Activated T-cell treated with anti-CD3 and anti-CD28 coated beads, Interleukin-2, amount 50 U/mL, for 4 hours (primary cell): Measurements from ENCODE around the gene NKAIN1. TPM values are rescaled to one million over a fixed set of nuclear protein-coding genes. Genes with fewer than 3 reads are reported as not detected.

Experiments used
- ATAC-seq, 2 donors: fragments of 200-7000 bp; cut with Tn5 transposase; one replicate each; pipeline ENCODE4 v1.10.0; 2021
- DNase-seq: peaks from one replicate; pipeline ENCODE4 v3.0.0-alpha.2; 2020
- H3K27me3 Mint-ChIP-seq: one replicate; pipeline ENCODE4 v1.8.0; 2021; ENCODE audit warnings: low read depth, mixed read lengths
- H3K36me3 Mint-ChIP-seq: one replicate; pipeline ENCODE4 v1.8.0; 2022; ENCODE audit warnings: mixed read lengths; ENCODE audit not compliant: insufficient read depth
- H3K4me1 Mint-ChIP-seq: one replicate; pipeline ENCODE4 v1.8.0; 2021; ENCODE audit warnings: low read depth, mixed read lengths
- H3K4me3 Mint-ChIP-seq: one replicate; pipeline ENCODE4 v1.8.0; 2021; ENCODE audit warnings: mild to moderate bottlenecking, moderate library complexity, mixed read lengths
- H3K9me3 Mint-ChIP-seq: one replicate; pipeline ENCODE4 v1.8.0; 2021; ENCODE audit warnings: mixed read lengths
- total RNA-seq, 3 donors: library from RNA; stranded (reverse); gene quantifications; one replicate each; pipeline ENCODE4 v1.2.1, GENCODE V29; 2021

Gene NKAIN1
- total RNA-seq, 3 donors from 2014 or later: 0.15 TPM; not detected in 2

- DNase-seq (no peak), ATAC-seq (no peak)
- Mint-ChIP-seq H3K9me3 (no peaks in the 10 kb centered on the region), H3K4me1 (peaks cover 4% of the 10 kb centered on the region), H3K27me3 (peaks cover 7% of the 10 kb centered on the region), H3K4me3 (no peak overlapping the region), H3K36me3 (no peaks in the 10 kb centered on the region)
Observed at GRCh38 chr1:31164291-31164690, 75.4 kb downstream of the NKAIN1 start.

DNA sequence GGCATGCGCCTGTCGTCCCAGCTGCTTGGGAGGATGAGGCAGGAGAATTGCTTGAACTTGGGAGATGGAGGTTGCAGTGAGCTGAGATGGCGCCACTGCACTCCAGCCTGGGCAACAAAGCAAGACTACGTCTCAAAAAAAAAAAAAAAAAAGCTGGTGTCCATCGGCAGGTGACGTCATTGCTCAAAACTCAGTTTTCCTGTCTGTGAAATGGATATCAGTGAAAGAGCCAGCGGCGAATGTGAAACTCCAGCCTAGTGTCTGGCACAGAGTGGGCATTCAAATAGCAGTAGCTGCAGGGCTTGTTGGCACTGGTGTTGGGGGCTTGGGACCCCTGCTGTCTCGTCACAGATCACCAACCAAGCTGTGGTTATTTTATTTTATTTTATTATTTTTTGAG is 75.8 kb downstream of the NKAIN1 start:
- no peaks in the 10 kb centered on the region for H3K36me3 Mint-ChIP-seq
- H3K9me3 Mint-ChIP-seq: no peaks in the 10 kb centered on the region
- peaks cover 4% of the 10 kb centered on the region for H3K4me1 Mint-ChIP-seq
- no peak for DNase-seq
- no peak overlapping the region for H3K4me3 Mint-ChIP-seq
- H3K27me3 Mint-ChIP-seq: peaks cover 7% of the 10 kb centered on the region
- no peak for ATAC-seq

GRCh38 chr1:31161571-31161970 is 78.1 kb downstream of the NKAIN1 start:
- Mint-ChIP-seq H3K4me3 (no peak overlapping the region), H3K36me3 (no peaks in the 10 kb centered on the region), H3K4me1 (peaks cover 4% of the 10 kb centered on the region), H3K27me3 (peaks cover 5% of the 10 kb centered on the region), H3K9me3 (no peaks in the 10 kb centered on the region)
- DNase-seq (no peak), ATAC-seq (no peak)

- ATAC-seq (no peak), DNase-seq (no peak)
- H3K36me3 Mint-ChIP-seq: no peaks in the 10 kb centered on the region
- peaks cover 5% of the 10 kb centered on the region for H3K27me3 Mint-ChIP-seq
- peaks cover 9% of the 10 kb centered on the region for H3K4me1 Mint-ChIP-seq
- H3K9me3 Mint-ChIP-seq: no peaks in the 10 kb centered on the region
- H3K4me3 Mint-ChIP-seq: no peak overlapping the region
Observed at GRCh38 chr1:31159869-31160611, 79.6 kb downstream of the NKAIN1 start.

- no peaks in the 10 kb centered on the region for H3K36me3 Mint-ChIP-seq
- H3K9me3 Mint-ChIP-seq: no peaks in the 10 kb centered on the region
- DNase-seq (no peak), ATAC-seq (no peak)
- H3K4me1 Mint-ChIP-seq: peaks cover 10% of the 10 kb centered on the region
- H3K4me3 Mint-ChIP-seq: no peak overlapping the region
- peaks cover 5% of the 10 kb centered on the region for H3K27me3 Mint-ChIP-seq
Observed at GRCh38 chr1:31159323-31159722, 80.4 kb downstream of the NKAIN1 start.

DNA sequence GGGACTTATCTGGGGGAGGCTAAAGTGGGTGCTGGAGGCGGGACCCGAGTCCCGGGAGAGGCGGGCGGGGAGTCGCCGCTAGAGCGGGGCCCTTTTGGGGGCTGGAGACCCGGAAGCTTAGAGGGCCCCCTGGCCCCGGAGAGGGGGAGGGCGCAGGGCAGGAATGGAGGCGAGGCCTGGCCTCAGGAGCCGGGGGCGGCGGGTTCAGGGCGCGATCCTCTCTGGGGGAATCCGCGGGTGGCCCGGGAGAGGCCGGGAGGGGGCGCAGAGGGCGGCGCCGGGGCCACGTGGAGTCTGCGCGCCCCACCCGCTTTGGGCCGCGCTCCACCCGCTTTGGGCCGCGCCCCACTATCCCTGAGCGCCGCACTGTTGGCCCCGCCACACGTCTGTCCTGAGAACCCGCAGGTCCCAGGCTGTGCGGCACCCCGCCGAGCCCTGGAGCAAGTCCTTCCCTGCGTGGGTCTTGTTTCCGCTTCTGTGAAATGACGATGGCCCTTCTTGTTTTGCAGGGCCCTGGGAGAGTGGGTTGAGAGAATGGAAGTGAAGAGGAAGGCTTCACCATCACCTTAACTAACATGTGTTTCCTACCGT is 84.4 kb downstream of the NKAIN1 start:
- DNase-seq (peak; percentile 47), ATAC-seq (peak; percentile 86 to 92)
- H3K4me3 Mint-ChIP-seq: peak overlapping the region; percentile 90
- H3K27me3 Mint-ChIP-seq: no peaks in the 10 kb centered on the region
- no peaks in the 10 kb centered on the region for H3K9me3 Mint-ChIP-seq
- peaks cover 9% of the 10 kb centered on the region for H3K4me1 Mint-ChIP-seq
- no peaks in the 10 kb centered on the region for H3K36me3 Mint-ChIP-seq

- Mint-ChIP-seq H3K9me3 (no peaks in the 10 kb centered on the region), H3K36me3 (no peaks in the 10 kb centered on the region), H3K27me3 (no peaks in the 10 kb centered on the region), H3K4me3 (peak overlapping the region; percentile 90), H3K4me1 (peaks cover 9% of the 10 kb centered on the region)
- ATAC-seq: peak; percentile 84 to 85
- DNase-seq: peak; percentile 64
Observed at GRCh38 chr1:31154632-31155215, 85.0 kb downstream of the NKAIN1 start.

DNA sequence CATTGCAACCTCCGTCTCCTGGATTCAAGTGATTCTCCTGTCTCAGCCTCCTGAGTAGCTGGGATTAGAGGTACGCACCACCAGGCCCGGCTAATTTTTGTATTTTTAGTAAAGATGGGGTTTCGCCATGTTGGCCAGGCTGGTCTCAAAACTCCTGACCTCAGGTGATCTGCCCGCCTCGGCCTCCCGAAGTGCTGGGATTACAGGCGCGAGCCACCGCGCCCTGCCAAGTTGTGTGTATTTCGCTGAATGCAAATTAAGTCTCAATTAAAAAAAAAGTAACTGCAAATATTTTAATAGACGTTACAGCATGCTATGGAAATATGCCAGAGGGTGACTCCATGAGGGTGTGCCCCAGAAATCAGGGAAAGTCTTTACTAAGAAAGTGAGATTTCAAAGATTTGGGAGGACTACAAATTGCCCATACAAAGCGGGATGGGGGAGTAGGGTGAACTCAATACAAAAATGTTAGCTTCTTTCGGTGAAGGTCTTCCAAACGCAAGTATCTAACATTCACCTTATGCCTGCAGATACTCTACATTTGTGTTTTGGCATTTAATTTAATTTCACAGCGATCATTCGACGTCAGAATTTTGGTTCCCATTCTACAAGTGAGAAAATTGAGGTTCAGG is 85.6 kb downstream of the NKAIN1 start:
- no peaks in the 10 kb centered on the region for H3K36me3 Mint-ChIP-seq
- H3K27me3 Mint-ChIP-seq: no peaks in the 10 kb centered on the region
- peaks cover 9% of the 10 kb centered on the region for H3K4me1 Mint-ChIP-seq
- no peaks in the 10 kb centered on the region for H3K9me3 Mint-ChIP-seq
- ATAC-seq: no peak
- no peak for DNase-seq
- H3K4me3 Mint-ChIP-seq: peak overlapping the region; percentile 72

- H3K36me3 Mint-ChIP-seq: no peaks in the 10 kb centered on the region
- ATAC-seq (no peak), DNase-seq (no peak)
- H3K4me3 Mint-ChIP-seq: peak overlapping the region; percentile 42
- no peaks in the 10 kb centered on the region for H3K9me3 Mint-ChIP-seq
- no peaks in the 10 kb centered on the region for H3K27me3 Mint-ChIP-seq
- H3K4me1 Mint-ChIP-seq: peaks cover 9% of the 10 kb centered on the region
Observed at GRCh38 chr1:31153423-31153822, 86.3 kb downstream of the NKAIN1 start.

DNA sequence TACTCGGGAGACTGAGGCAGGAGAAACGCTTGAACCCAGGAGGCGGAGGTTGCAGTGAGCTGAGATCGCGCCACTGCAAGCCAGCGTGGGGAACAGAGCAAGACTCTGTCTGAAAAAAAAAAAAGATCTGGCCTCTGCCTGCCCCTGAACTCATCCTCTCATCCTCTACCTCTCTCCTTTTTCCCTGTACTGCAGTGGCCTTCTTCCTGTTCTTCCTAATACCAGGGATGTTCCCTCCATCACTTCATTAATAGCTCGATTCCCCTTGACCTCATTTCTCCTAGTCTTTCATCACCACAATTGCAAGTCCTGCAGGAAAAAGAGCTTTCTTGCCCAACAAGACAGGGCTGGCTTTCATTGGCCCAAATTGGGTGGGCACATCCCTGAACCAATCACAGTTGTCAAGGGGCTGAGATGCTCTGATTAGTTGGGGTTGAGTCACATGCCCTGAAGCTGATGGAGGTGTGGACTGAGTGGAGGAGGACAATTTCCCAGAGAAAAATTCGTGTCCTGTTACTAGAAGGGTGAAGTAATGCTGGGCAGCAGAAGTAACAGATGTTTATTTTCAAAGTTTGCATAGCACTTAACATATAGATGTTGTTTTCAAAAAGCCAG is 87.4 kb downstream of the NKAIN1 start:
- ATAC-seq (no peak), DNase-seq (no peak)
- Mint-ChIP-seq H3K4me1 (peaks cover 9% of the 10 kb centered on the region), H3K4me3 (no peak overlapping the region), H3K27me3 (no peaks in the 10 kb centered on the region), H3K9me3 (no peaks in the 10 kb centered on the region), H3K36me3 (no peaks in the 10 kb centered on the region)

- DNase-seq (no peak), ATAC-seq (no peak)
- H3K4me1 Mint-ChIP-seq: peaks cover 9% of the 10 kb centered on the region
- H3K9me3 Mint-ChIP-seq: no peaks in the 10 kb centered on the region
- H3K4me3 Mint-ChIP-seq: no peak overlapping the region
- no peaks in the 10 kb centered on the region for H3K36me3 Mint-ChIP-seq
- H3K27me3 Mint-ChIP-seq: no peaks in the 10 kb centered on the region
Observed at GRCh38 chr1:31151402-31151801, 88.3 kb downstream of the NKAIN1 start.

DNA sequence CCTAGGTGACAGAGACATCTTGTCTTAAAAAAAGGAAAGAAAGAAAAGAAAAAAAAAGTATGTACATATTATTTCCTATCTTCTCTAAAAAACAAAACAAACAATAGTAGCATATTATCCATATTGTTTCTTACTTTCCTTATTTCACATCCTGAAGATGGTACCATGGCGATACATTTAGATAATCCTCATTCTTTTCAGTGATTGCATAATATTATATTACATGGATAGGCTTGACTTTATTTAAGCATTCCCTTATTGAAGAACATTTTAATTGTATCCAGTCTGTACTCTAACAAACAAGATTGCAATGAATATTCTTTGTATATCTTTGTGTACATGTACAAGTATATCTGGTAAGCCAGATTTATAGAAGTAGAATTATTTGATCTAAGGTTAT is 91.3 kb downstream of the NKAIN1 start:
- no peaks in the 10 kb centered on the region for H3K36me3 Mint-ChIP-seq
- no peaks in the 10 kb centered on the region for H3K4me1 Mint-ChIP-seq

GRCh38 chr1:31145648-31146047 is 94.0 kb downstream of the NKAIN1 start:
- H3K36me3 Mint-ChIP-seq: no peaks in the 10 kb centered on the region
- H3K27me3 Mint-ChIP-seq: no peaks in the 10 kb centered on the region
- ATAC-seq (no peak), DNase-seq (no peak)
- H3K9me3 Mint-ChIP-seq: no peaks in the 10 kb centered on the region
- no peak overlapping the region for H3K4me3 Mint-ChIP-seq
- no peaks in the 10 kb centered on the region for H3K4me1 Mint-ChIP-seq

More for the DNA sequence above, 91.3 kb downstream of the NKAIN1 start:
- no peak for ATAC-seq
- no peak for DNase-seq
- H3K4me3 Mint-ChIP-seq: no peak overlapping the region
- H3K9me3 Mint-ChIP-seq: no peaks in the 10 kb centered on the region
- H3K27me3 Mint-ChIP-seq: no peaks in the 10 kb centered on the region

- Mint-ChIP-seq H3K4me3 (no peak overlapping the region), H3K27me3 (no peaks in the 10 kb centered on the region), H3K9me3 (no peaks in the 10 kb centered on the region), H3K4me1 (no peaks in the 10 kb centered on the region), H3K36me3 (no peaks in the 10 kb centered on the region)
- DNase-seq (no peak), ATAC-seq (no peak)
Observed at GRCh38 chr1:31144442-31144841, 95.2 kb downstream of the NKAIN1 start.
